Endothelial cell (in vitro differentiated cells): ENCODE data around the gene METRNL. TPM values are rescaled to one million over a fixed set of nuclear protein-coding genes. Genes with fewer than 3 reads are reported as not detected.

Source experiments
- DNase-seq: peaks from one replicate; pipeline ENCODE4 v3.0.0; 2021; ENCODE audit warnings: low spot score
- H3K27ac Mint-ChIP-seq: one replicate; pipeline ENCODE4 v1.8.0; 2021; ENCODE audit warnings: mixed read lengths, inconsistent platforms; ENCODE audit not compliant: unreplicated experiment
- H3K27me3 Mint-ChIP-seq: one replicate; pipeline ENCODE4 v1.8.0; 2021; ENCODE audit warnings: mild to moderate bottlenecking, moderate library complexity, mixed read lengths, inconsistent platforms; ENCODE audit not compliant: unreplicated experiment
- H3K36me3 Mint-ChIP-seq: one replicate; pipeline ENCODE4 v1.8.0; 2021; ENCODE audit warnings: mild to moderate bottlenecking, low read depth, mixed read lengths, inconsistent platforms; ENCODE audit not compliant: unreplicated experiment
- H3K4me1 Mint-ChIP-seq: one replicate; pipeline ENCODE4 v1.8.0; 2021; ENCODE audit warnings: mild to moderate bottlenecking, mixed read lengths, inconsistent platforms; ENCODE audit not compliant: unreplicated experiment
- H3K4me3 Mint-ChIP-seq: one replicate; pipeline ENCODE4 v1.8.0; 2021; ENCODE audit warnings: mild to moderate bottlenecking, mixed read lengths, inconsistent platforms; ENCODE audit not compliant: unreplicated experiment
- H3K9me3 Mint-ChIP-seq: one replicate; pipeline ENCODE4 v1.8.0; 2021; ENCODE audit warnings: mixed read lengths, inconsistent platforms; ENCODE audit not compliant: unreplicated experiment
- CTCF ChIP-seq: fragments of 200-600 bp; sonication (generic); IDR thresholded peaks from one replicate; pipeline ENCODE4 v1.5.0; 2021; ENCODE audit warnings: antibody characterized with exemption; ENCODE audit not compliant: unreplicated experiment
- total RNA-seq: library from RNA; stranded (reverse); fragmentation: NEBNext Ultra II Directional; extraction: Animal tissue kit (Norgen Biotek cat#: 25700); gene quantifications from one replicate; pipeline ENCODE4 v1.2.1, GENCODE V29; 2021; ENCODE audit not compliant: unreplicated experiment

The METRNL gene
- total RNA-seq, 1 donor from 2014 or later = 5.3 TPM

GRCh38 chr17:83076938-83077337 is 2.5 kb upstream of the METRNL start:
- Mint-ChIP-seq H3K9me3 (no peaks in the 10 kb centered on the region), H3K4me3 (peak overlapping the region; percentile 1), H3K27me3 (peaks cover 9% of the 10 kb centered on the region), H3K36me3 (no peaks in the 10 kb centered on the region), H3K4me1 (peaks cover 2% of the 10 kb centered on the region), H3K27ac (no peak overlapping the region)
- no peak for DNase-seq
- no peak for TF ChIP-seq CTCF

- no peaks in the 10 kb centered on the region for H3K9me3 Mint-ChIP-seq
- H3K4me3 Mint-ChIP-seq = peak overlapping the region; percentile 1
- no peaks in the 10 kb centered on the region for H3K36me3 Mint-ChIP-seq
Measured at GRCh38 chr17:83077411-83077810, 2.0 kb upstream of the METRNL start.

GRCh38 chr17:83077939-83078338 is 1.5 kb upstream of the METRNL start:
- Mint-ChIP-seq H3K4me3 (no peak overlapping the region), H3K27me3 (peaks cover 17% of the 10 kb centered on the region), H3K9me3 (no peaks in the 10 kb centered on the region), H3K36me3 (no peaks in the 10 kb centered on the region), H3K4me1 (peaks cover 2% of the 10 kb centered on the region), H3K27ac (no peak overlapping the region)
- TF ChIP-seq CTCF = no peak
- DNase-seq = no peak

More at GRCh38 chr17:83077411-83077810, 2.0 kb upstream of the METRNL start:
- no peak for DNase-seq
- no peak overlapping the region for H3K27ac Mint-ChIP-seq
- TF ChIP-seq CTCF = no peak
- peaks cover 14% of the 10 kb centered on the region for H3K27me3 Mint-ChIP-seq
- peaks cover 2% of the 10 kb centered on the region for H3K4me1 Mint-ChIP-seq

GRCh38 chr17:83078378-83079351 is 744 bp upstream of the METRNL start:
- Mint-ChIP-seq H3K9me3 (no peaks in the 10 kb centered on the region), H3K27ac (no peak overlapping the region), H3K4me3 (no peak overlapping the region), H3K4me1 (peaks cover 2% of the 10 kb centered on the region), H3K36me3 (no peaks in the 10 kb centered on the region), H3K27me3 (peaks cover 19% of the 10 kb centered on the region)
- TF ChIP-seq CTCF = no peak
- DNase-seq = peak; percentile 27
